ENCODE results near the gene TRIOBP. TPM values are rescaled to one million over a fixed set of nuclear protein-coding genes. Genes with fewer than 3 reads are reported as not detected.
A peak's percentile ranks its signal among the peaks of the same experiment; 100 is the strongest.

TRIOBP gene
- total RNA-seq, 1 donor from 2014 or later = 53.2 TPM

DNA sequence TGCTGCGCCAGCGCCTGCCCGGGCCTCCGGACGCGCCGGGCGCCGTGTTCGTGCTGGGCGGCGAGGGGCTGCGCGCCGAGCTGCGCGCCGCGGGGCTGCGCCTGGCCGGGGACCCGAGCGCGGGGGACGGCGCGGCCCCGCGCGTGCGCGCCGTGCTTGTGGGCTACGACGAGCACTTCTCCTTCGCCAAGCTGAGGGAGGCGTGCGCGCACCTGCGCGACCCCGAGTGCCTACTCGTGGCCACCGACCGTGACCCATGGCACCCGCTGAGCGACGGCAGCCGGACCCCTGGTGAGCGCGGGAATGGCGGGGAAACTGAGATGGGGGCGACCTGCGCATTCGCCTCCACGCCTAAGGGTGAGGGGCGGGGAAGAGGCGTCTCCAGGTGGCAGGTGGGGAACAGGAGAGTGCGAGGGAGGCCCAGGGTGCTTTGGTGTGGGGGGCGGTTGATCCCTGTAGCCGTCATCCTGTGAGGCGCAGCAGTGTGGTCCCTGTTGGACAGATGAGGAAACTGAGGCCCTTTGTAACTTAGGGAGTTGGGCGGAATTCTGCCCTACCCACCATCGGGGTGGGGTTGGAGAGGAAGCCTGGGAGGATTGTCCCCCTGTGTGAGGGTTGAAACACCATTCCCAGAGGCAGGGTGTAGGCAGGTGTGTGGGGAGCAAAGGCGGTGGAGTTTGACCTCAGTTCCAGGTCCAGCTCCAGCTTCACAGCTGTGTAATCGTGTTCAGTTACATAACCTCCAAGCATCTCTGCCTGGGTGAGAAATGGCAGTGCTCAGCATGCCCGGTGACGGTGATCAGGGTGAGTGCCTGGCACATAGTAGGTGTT, 37.6 kb upstream of the TRIOBP start:
- Mint-ChIP-seq H3K4me1 (peaks cover 41% of the 10 kb centered on the region), H3K36me3 (ENCODE audit: low read depth) (no peaks in the 10 kb centered on the region), H3K9me3 (no peaks in the 10 kb centered on the region), H3K4me3 (peak overlapping the region; percentile 86), H3K27ac (ENCODE audit: unreplicated experiment) (peak overlapping the region; percentile 67), H3K27me3 (ENCODE audit: low read depth) (no peaks in the 10 kb centered on the region)
- no peak for TF ChIP-seq CTCF (conservative IDR thresholded peaks at IDR 0.05)
- no peak for DNase-seq (ENCODE audit: low read depth, low spot score)

DNA sequence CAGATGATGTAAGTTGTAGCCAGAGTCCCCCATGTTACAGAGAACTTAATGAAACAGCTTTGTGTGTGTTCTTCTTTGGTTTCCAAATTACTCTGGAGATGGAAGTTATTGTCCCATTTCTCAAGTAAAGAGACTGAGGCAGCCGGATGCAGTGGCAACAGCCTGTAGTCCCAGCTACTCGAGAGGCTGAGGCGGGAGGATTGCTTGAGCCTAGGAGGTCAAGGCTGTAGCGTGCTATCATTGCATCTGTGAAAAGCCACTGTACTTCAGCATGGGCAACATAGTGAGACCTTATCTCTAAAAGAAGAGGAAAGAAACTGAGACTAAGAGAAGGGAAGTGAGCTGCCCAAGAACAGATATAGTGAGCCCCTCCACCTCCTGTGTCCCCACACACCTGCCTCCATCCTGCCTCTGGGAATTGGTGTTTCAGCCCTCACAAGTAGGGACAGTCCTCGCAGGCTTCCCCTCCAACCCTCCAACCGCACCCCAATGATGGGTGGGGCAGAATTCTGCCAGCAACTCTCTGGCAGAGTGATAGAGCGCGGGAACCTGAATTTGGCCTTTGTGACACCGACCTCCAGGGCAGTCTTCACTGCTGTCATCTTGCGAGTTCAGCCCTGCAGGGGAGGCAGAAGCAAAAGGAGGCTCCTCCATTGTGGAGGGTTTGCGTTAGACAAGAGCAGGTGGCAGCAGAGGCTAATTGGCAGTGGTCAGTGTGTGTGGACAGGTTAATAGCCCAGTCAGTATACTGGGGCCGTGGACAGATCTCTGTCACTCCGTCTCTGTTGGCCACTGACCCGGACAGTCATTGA, 36.7 kb upstream of the TRIOBP start:
- peak overlapping the region; percentile 86 for H3K4me3 Mint-ChIP-seq
- H3K36me3 Mint-ChIP-seq (ENCODE audit: low read depth) = peaks cover 4% of the 10 kb centered on the region
- peak overlapping the region; percentile 67 for H3K27ac Mint-ChIP-seq (ENCODE audit: unreplicated experiment)
- H3K9me3 Mint-ChIP-seq = no peaks in the 10 kb centered on the region
- no peak for TF ChIP-seq CTCF (conservative IDR thresholded peaks at IDR 0.05)
- H3K4me1 Mint-ChIP-seq = peaks cover 50% of the 10 kb centered on the region
- no peaks in the 10 kb centered on the region for H3K27me3 Mint-ChIP-seq (ENCODE audit: low read depth)
- no peak for DNase-seq (ENCODE audit: low read depth, low spot score)

DNA sequence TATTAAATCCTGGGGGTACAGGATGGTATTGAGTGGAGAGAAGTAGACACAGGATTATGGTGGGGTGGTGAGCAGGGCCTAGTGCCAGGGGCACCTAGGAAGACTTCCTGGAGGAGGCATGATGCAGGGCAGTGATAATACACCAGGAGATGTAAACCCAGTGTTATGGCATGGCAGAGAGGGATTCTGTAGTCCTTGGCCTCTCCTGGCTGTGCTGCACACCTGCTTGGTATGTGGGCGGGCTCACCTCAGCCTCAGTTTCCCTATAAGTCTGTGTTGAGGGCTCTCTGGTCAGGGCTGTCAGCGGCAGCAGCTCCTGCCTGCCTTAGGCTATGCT, 36.2 kb upstream of the TRIOBP start:
- H3K36me3 Mint-ChIP-seq (ENCODE audit: low read depth) = peaks cover 4% of the 10 kb centered on the region
- H3K27ac Mint-ChIP-seq (ENCODE audit: unreplicated experiment) = no peak overlapping the region
- H3K27me3 Mint-ChIP-seq (ENCODE audit: low read depth) = no peaks in the 10 kb centered on the region
- peaks cover 51% of the 10 kb centered on the region for H3K4me1 Mint-ChIP-seq
- no peak for DNase-seq (ENCODE audit: low read depth, low spot score)
- H3K9me3 Mint-ChIP-seq = no peaks in the 10 kb centered on the region
- H3K4me3 Mint-ChIP-seq = peak overlapping the region; percentile 86
- TF ChIP-seq CTCF (conservative IDR thresholded peaks at IDR 0.05) = no peak

- Mint-ChIP-seq H3K27me3 (ENCODE audit: low read depth) (no peaks in the 10 kb centered on the region), H3K27ac (ENCODE audit: unreplicated experiment) (peak overlapping the region; percentile 86), H3K9me3 (no peaks in the 10 kb centered on the region), H3K4me3 (peak overlapping the region; percentile 86), H3K4me1 (peaks cover 51% of the 10 kb centered on the region), H3K36me3 (ENCODE audit: low read depth) (peaks cover 7% of the 10 kb centered on the region)
- peak; percentile 49 for TF ChIP-seq CTCF (conservative IDR thresholded peaks at IDR 0.05)
- DNase-seq (ENCODE audit: low read depth, low spot score) = no peak
Observed at GRCh38 chr22:37661160-37661924, 35.5 kb upstream of the TRIOBP start.

DNA sequence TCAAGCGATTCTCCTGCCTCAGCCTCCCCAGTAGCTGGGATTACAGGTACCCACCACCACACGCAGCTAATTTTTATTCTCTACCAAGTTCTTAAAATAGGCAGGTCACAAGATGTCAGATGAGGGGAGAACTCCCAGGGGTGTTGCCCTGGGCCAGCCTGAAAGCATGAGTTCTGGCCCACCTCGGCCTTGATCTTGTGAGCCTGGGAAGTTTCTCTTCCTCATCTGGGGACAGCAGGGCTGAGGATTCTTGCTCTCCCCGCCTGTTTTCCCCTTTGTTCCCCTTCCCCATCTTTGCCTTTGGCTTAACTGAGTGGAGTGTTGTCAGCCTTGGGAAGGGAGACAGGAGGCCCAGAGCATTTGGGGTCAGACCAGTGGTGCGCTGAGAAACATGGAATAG, 34.8 kb upstream of the TRIOBP start:
- peak overlapping the region; percentile 76 for H3K4me3 Mint-ChIP-seq
- H3K27me3 Mint-ChIP-seq (ENCODE audit: low read depth) = no peaks in the 10 kb centered on the region
- H3K9me3 Mint-ChIP-seq = no peaks in the 10 kb centered on the region
- H3K4me1 Mint-ChIP-seq = peaks cover 51% of the 10 kb centered on the region
- DNase-seq (ENCODE audit: low read depth, low spot score) = no peak
- no peak for TF ChIP-seq CTCF (conservative IDR thresholded peaks at IDR 0.05)
- no peak overlapping the region for H3K27ac Mint-ChIP-seq (ENCODE audit: unreplicated experiment)
- peaks cover 9% of the 10 kb centered on the region for H3K36me3 Mint-ChIP-seq (ENCODE audit: low read depth)
